Measurements from ENCODE around the gene TMEM72.
A peak's percentile ranks its signal among the peaks of the same experiment; 100 is the strongest.

Gene TMEM72

DNA sequence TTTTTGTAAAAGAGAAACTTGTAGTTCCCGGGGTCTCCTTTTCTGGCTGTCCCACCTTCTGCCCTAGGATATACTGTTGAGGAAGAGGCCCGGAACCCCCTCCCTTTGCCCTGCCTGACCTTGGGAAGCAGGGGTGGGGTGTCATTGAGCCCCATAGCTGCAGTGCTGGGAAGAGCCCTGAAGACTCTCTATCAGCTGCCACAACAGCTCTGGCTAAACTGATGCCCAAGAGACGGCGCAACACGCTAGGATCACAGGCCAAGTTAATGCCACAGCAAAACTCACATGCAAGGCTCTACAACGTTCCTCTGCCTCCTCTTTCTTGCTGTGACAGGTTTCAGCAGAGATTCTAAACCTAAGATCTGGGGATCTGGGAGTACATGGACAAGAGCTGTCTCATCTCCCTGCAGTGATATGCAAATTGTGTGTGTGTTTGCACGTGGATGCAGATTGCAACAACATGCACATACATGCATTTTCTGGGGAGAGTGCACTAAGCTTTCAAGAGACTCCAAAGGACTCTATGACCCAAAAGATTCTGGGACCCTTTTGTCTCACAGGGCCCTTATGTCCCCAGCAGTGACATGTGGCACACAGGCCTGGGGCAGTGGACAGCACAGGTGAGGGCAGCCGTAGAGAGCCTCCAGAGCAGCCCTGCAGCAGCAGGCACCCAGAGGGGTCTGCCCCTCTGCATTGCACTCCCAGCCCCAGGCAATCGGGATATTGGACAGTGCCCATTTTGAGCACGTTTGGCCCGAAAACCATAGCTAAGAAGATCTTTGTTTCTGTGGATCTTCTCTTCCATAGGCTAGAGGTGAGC is 51.0 kb downstream of the TMEM72 start:
- CTCF ChIA-PET = interaction anchor here (0.9 to 4.8 kb wide), 8 partner anchors 10 to 104 kb away, joined by 3 to 32 read pairs (median 6); no protein-coding TSS in a partner anchor
- no peaks in the 10 kb centered on the region for H3K36me3 ChIP-seq (ENCODE audit: control insufficient read depth in 4 of 4, insufficient read depth in 4 of 4, low read length in 3 of 4)
- H3K27me3 ChIP-seq (replicated peaks in 2 of 5; ENCODE audit: control insufficient read depth in 4 of 5, insufficient read depth in 5 of 5, low read length in 4 of 5) = no peaks in the 10 kb centered on the region
- POLR2A ChIA-PET = interaction anchor here (1.1 kb wide), 1 partner anchor 12 kb away, joined by 4 read pairs; no protein-coding TSS in a partner anchor
- 90% methylated on average over 9 of the region's 11 CpGs for WGBS (ENCODE audit: insufficient coverage)
- H3K9me3 ChIP-seq (ENCODE audit: control extremely low read depth in 1 of 5, control insufficient read depth in 4 of 5, insufficient read depth in 2 of 5, low read depth in 1 of 5, low read length in 4 of 5) = no peaks in the 10 kb centered on the region
- no peak overlapping the region for H3K4me3 ChIP-seq (ENCODE audit: control insufficient read depth in 1 of 7, extremely low read depth in 1 of 7, insufficient read depth in 4 of 7, low read depth in 2 of 7, low read length in 6 of 7)
- no peak overlapping the region for H3K27ac ChIP-seq (ENCODE audit: insufficient read depth in 1 of 2, low read depth in 1 of 2, low read length in 2 of 2, poor library complexity in 1 of 2, severe bottlenecking in 2 of 2)
- peaks cover 11 to 69% (median 31%) of the 10 kb centered on the region in 4 experiments for H3K4me1 ChIP-seq (ENCODE audit: control extremely low read depth in 1 of 4, control insufficient read depth in 4 of 4, insufficient read depth in 4 of 4, low read length in 3 of 4)
- no peak for DNase-seq

DNA sequence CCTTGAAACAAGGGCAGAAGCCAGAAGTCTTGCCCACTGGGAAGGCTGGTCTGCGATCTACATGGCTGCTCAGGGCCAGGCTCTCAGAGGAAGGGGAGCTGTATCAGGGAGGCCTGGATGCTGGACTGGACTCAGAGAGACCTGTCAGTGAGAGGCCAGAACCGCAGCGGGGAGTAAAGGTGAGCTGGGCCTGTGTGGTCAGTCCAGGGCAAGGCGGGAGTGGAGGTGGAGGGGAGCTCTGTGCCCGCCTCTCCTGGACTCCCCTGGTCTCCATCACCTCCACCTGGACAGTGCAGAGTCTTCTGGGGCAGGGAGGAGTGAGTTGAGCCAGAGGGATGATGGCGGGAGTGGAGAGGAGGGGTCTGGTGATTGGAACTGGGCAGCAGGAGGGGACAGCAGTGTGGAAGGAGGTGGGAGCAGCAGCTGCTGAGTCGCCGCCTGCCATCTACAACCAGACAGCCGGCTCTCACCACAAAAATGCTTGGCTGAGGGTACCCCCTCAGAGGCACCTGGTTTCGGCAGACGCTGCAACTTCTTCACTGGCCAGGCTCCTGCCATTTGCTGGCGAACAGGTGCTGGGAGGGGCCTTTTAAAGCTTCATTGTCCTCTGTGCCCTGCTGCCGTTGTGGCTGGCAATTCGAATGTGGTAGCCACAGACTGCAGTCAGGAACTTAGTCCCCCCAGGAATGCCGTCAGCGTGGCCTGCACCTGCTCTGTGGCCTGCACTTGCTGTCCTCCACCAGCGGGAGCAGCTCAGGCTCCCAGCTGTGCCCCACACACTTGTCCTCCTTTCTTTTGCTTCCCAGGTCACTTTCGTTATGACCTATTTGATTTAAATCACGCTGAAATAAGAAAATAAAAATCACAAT is 52.0 kb downstream of the TMEM72 start:
- H3K9me3 ChIP-seq (ENCODE audit: control extremely low read depth in 1 of 5, control insufficient read depth in 4 of 5, insufficient read depth in 2 of 5, low read depth in 1 of 5, low read length in 4 of 5) = no peaks in the 10 kb centered on the region
- ChIA-PET POLR2A (interaction anchor here (1.1 kb wide), 1 partner anchor 15 kb away, joined by 4 read pairs; the partner anchor contains the start of gene DEPP1), CTCF (interaction anchor here (0.7 to 4.8 kb wide), 11 partner anchors 10 to 35 kb away, joined by 3 to 32 read pairs (median 4); partner anchors contain the start of gene DEPP1)
- H3K4me3 ChIP-seq (ENCODE audit: control insufficient read depth in 1 of 7, extremely low read depth in 1 of 7, insufficient read depth in 4 of 7, low read depth in 2 of 7, low read length in 6 of 7) = no peak overlapping the region
- WGBS (ENCODE audit: insufficient coverage) = 83% methylated on average over 15 of the region's 19 CpGs
- H3K36me3 ChIP-seq (ENCODE audit: control insufficient read depth in 4 of 4, insufficient read depth in 4 of 4, low read length in 3 of 4) = no peaks in the 10 kb centered on the region
- H3K27ac ChIP-seq (ENCODE audit: insufficient read depth in 1 of 2, low read depth in 1 of 2, low read length in 2 of 2, poor library complexity in 1 of 2, severe bottlenecking in 2 of 2) = no peak overlapping the region
- no peaks in the 10 kb centered on the region for H3K27me3 ChIP-seq (replicated peaks in 2 of 5; ENCODE audit: control insufficient read depth in 4 of 5, insufficient read depth in 5 of 5, low read length in 4 of 5)
- H3K4me1 ChIP-seq (ENCODE audit: control extremely low read depth in 1 of 4, control insufficient read depth in 4 of 4, insufficient read depth in 4 of 4, low read length in 3 of 4) = peaks cover 19 to 77% (median 40%) of the 10 kb centered on the region in 4 experiments
- DNase-seq = peak in 2 of 3 donors; percentile 42 to 50

DNA sequence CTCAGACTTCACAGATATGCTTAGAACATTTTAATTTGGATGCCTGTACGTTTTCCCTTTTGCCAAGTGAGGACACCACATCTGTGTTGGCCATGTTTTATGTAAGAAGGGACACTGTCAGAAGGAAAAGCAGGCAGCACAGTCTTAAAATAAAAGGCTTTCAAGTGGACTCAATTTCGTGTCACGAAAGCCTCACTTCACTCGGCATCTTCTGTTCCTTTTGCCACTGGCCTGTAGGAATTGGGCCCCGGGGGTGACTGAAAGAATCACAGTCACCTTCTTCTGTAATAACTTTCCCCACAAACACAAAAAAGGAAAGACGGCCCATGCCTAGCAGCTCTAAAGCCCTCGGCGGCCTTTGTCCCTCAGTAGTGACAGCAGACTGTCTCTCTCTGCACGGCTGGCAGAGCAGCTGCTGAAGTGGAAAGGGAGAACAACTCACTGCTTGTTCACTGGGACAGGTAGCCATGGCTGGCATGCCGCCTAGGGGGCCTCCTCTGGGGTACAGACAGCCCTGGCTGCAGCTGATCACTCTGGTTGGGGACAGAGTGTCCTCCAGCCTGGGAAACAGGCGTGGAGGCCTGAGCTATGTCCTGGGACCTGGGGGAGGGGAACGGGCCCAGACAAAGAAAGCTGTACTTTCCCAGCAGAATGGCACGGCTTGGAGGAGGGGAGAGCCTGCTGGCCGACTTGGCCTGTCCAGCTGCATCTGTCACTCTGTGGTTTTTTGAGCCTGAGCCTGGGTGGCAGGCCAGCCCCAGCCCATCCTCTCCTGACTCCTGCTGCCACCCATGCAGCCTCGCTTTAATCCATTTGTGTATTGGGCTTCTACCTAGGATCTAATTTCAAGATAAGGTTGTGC is 52.9 kb downstream of the TMEM72 start:
- H3K9me3 ChIP-seq (ENCODE audit: control extremely low read depth in 1 of 5, control insufficient read depth in 4 of 5, insufficient read depth in 2 of 5, low read depth in 1 of 5, low read length in 4 of 5) = no peaks in the 10 kb centered on the region
- no peak overlapping the region for H3K4me3 ChIP-seq (ENCODE audit: control insufficient read depth in 1 of 7, extremely low read depth in 1 of 7, insufficient read depth in 4 of 7, low read depth in 2 of 7, low read length in 6 of 7)
- CTCF ChIA-PET = interaction anchor here (0.7 to 4.8 kb wide), 11 partner anchors 10 to 35 kb away, joined by 3 to 32 read pairs (median 7); partner anchors contain the start of gene DEPP1
- H3K27ac ChIP-seq (ENCODE audit: insufficient read depth in 1 of 2, low read depth in 1 of 2, low read length in 2 of 2, poor library complexity in 1 of 2, severe bottlenecking in 2 of 2) = no peak overlapping the region
- no peaks in the 10 kb centered on the region for H3K27me3 ChIP-seq (replicated peaks in 2 of 5; ENCODE audit: control insufficient read depth in 4 of 5, insufficient read depth in 5 of 5, low read length in 4 of 5)
- POLR2A ChIA-PET = interaction anchor here (1.1 kb wide), 1 partner anchor 15 kb away, joined by 4 read pairs; the partner anchor contains the start of gene DEPP1
- 96% methylated on average over 13 of the region's 15 CpGs for WGBS (ENCODE audit: insufficient coverage)
- no peaks in the 10 kb centered on the region for H3K36me3 ChIP-seq (ENCODE audit: control insufficient read depth in 4 of 4, insufficient read depth in 4 of 4, low read length in 3 of 4)
- DNase-seq = no peak
- H3K4me1 ChIP-seq (ENCODE audit: control extremely low read depth in 1 of 4, control insufficient read depth in 4 of 4, insufficient read depth in 4 of 4, low read length in 3 of 4) = peaks cover 21 to 77% (median 41%) of the 10 kb centered on the region in 4 experiments

DNA sequence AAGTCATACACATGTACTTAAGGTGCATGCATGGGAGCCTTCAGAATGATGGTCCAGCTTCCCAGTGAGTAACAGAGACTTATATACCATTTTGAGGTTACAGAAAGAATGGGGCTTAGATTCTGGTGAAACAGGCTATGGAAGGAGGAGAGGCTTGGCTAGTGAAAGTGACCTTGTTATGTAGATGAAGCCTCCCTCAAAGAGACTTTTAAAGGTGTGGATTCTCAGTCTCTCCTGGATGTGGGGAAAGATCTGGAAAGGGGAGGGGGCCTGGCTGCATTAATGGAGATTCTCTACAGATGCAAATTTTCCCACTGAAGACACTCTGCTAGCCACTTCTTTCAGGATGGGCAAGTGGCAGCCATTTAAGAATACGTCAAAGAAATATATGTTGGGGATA is 54.0 kb downstream of the TMEM72 start:
- peaks cover 26 to 78% (median 38%) of the 10 kb centered on the region in 4 experiments for H3K4me1 ChIP-seq (ENCODE audit: control extremely low read depth in 1 of 4, control insufficient read depth in 4 of 4, insufficient read depth in 4 of 4, low read length in 3 of 4)
- no peak overlapping the region for H3K27ac ChIP-seq (ENCODE audit: insufficient read depth in 1 of 2, low read depth in 1 of 2, low read length in 2 of 2, poor library complexity in 1 of 2, severe bottlenecking in 2 of 2)
- no peaks in the 10 kb centered on the region for H3K36me3 ChIP-seq (ENCODE audit: control insufficient read depth in 4 of 4, insufficient read depth in 4 of 4, low read length in 3 of 4)
- ChIA-PET POLR2A (no interaction called here), CTCF (interaction anchor here (0.8 to 4.8 kb wide), 8 partner anchors 8 to 38 kb away, joined by 3 to 21 read pairs (median 6); partner anchors contain the start of gene DEPP1)
- no peak for DNase-seq
- H3K9me3 ChIP-seq (ENCODE audit: control extremely low read depth in 1 of 5, control insufficient read depth in 4 of 5, insufficient read depth in 2 of 5, low read depth in 1 of 5, low read length in 4 of 5) = no peaks in the 10 kb centered on the region
- H3K27me3 ChIP-seq (replicated peaks in 2 of 5; ENCODE audit: control insufficient read depth in 4 of 5, insufficient read depth in 5 of 5, low read length in 4 of 5) = no peaks in the 10 kb centered on the region
- H3K4me3 ChIP-seq (ENCODE audit: control insufficient read depth in 1 of 7, extremely low read depth in 1 of 7, insufficient read depth in 4 of 7, low read depth in 2 of 7, low read length in 6 of 7) = no peak overlapping the region
- no CpG with 5 or more reads among the region's 1 CpG for WGBS (ENCODE audit: insufficient coverage)

DNA sequence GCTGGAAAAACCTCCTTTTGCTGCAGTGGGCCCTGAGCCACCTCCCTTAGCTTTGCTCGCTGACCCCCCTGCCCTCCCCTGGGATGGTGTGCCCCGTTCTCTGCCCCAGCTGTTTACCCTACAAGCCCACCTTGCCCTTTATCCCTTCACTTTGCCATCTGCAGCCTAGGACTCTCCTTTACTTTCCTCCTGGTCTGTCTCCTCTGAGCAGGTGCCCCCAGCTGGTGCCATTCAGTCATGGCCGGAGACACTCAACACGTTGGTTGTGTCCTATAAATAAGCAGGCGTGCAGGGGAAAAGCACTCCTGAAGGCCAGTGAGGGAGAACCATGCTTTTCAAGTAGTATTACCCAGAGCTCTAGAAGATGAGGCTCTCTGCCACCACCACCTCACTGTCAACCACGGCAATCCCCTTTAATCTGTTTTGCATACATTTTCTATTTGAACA is 54.5 kb downstream of the TMEM72 start:
- ChIA-PET CTCF (interaction anchor here (0.8 to 4.8 kb wide), 10 partner anchors 8 to 38 kb away, joined by 3 to 21 read pairs (median 6); no protein-coding TSS in a partner anchor), POLR2A (no interaction called here)
- H3K27ac ChIP-seq (ENCODE audit: insufficient read depth in 1 of 2, low read depth in 1 of 2, low read length in 2 of 2, poor library complexity in 1 of 2, severe bottlenecking in 2 of 2) = no peak overlapping the region
- DNase-seq = no peak
- peaks cover 26 to 72% (median 33%) of the 10 kb centered on the region in 4 experiments for H3K4me1 ChIP-seq (ENCODE audit: control extremely low read depth in 1 of 4, control insufficient read depth in 4 of 4, insufficient read depth in 4 of 4, low read length in 3 of 4)
- H3K36me3 ChIP-seq (ENCODE audit: control insufficient read depth in 4 of 4, insufficient read depth in 4 of 4, low read length in 3 of 4) = no peaks in the 10 kb centered on the region
- no peaks in the 10 kb centered on the region for H3K9me3 ChIP-seq (ENCODE audit: control extremely low read depth in 1 of 5, control insufficient read depth in 4 of 5, insufficient read depth in 2 of 5, low read depth in 1 of 5, low read length in 4 of 5)
- 97% methylated on average over 5 of the region's 6 CpGs for WGBS (ENCODE audit: insufficient coverage)
- no peaks in the 10 kb centered on the region for H3K27me3 ChIP-seq (replicated peaks in 2 of 5; ENCODE audit: control insufficient read depth in 4 of 5, insufficient read depth in 5 of 5, low read length in 4 of 5)
- no peak overlapping the region for H3K4me3 ChIP-seq (ENCODE audit: control insufficient read depth in 1 of 7, extremely low read depth in 1 of 7, insufficient read depth in 4 of 7, low read depth in 2 of 7, low read length in 6 of 7)

DNA sequence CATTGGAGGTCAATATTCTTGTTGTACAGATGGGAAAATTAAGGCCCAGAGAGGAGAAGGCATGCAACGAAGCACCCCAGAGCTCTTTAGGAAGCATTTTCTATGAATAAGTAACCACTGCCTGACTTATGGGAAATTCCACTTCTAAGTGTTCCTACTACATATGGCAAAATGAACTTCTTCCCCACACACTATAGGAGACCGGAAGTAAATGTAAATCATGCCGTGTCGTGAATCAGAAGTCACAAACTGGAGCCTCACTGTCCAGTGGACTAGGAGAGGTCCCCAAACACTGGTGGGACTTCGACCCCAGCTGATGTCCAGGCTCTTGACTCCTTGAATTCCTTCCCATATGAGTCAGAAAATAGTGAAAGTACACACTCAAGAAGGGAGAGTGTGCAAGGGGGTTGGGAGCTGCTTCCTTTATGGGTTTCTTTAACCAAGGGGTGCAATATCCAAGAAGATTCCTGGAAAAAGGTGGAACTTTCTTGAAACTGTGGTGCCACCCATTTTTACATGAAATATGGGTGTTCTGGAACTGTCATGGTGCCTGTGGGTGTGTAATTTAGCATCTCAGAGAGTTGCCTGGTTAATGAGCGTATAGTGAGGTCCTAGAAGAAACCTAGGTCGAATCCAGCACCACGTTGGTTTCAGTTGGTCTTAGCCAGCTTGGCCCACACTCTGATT is 55.1 kb downstream of the TMEM72 start:
- Histone ChIP-seq H3K27me3 (replicated peaks in 2 of 5; ENCODE audit: control insufficient read depth in 4 of 5, insufficient read depth in 5 of 5, low read length in 4 of 5) (no peaks in the 10 kb centered on the region), H3K4me1 (ENCODE audit: control extremely low read depth in 1 of 4, control insufficient read depth in 4 of 4, insufficient read depth in 4 of 4, low read length in 3 of 4) (peaks cover 26 to 66% (median 33%) of the 10 kb centered on the region in 4 experiments), H3K4me3 (ENCODE audit: control insufficient read depth in 1 of 7, extremely low read depth in 1 of 7, insufficient read depth in 4 of 7, low read depth in 2 of 7, low read length in 6 of 7) (no peak overlapping the region), H3K9me3 (ENCODE audit: control extremely low read depth in 1 of 5, control insufficient read depth in 4 of 5, insufficient read depth in 2 of 5, low read depth in 1 of 5, low read length in 4 of 5) (no peaks in the 10 kb centered on the region), H3K36me3 (ENCODE audit: control insufficient read depth in 4 of 4, insufficient read depth in 4 of 4, low read length in 3 of 4) (peaks cover 0 to 2% (median 0%) of the 10 kb centered on the region in 4 experiments), H3K27ac (ENCODE audit: insufficient read depth in 1 of 2, low read depth in 1 of 2, low read length in 2 of 2, poor library complexity in 1 of 2, severe bottlenecking in 2 of 2) (no peak overlapping the region)
- 56% methylated on average over 6 of the region's 8 CpGs for WGBS (ENCODE audit: insufficient coverage)
- POLR2A ChIA-PET = interaction anchor here (3.6 kb wide), 1 partner anchor 12 kb away, joined by 12 read pairs; the partner anchor contains the start of gene DEPP1
- CTCF ChIA-PET = interaction anchor here (0.7 to 5.1 kb wide), 12 partner anchors 7 to 34 kb away, joined by 3 to 40 read pairs (median 6); no protein-coding TSS in a partner anchor
- no peak for DNase-seq
